ENCODE measurements around the gene NKX6-2. TPM values are rescaled to one million over a fixed set of nuclear protein-coding genes. Genes with fewer than 3 reads are reported as not detected.

The NKX6-2 gene
- total and polyA plus RNA-seq, 2 experiments from 2014 or later: 0.03 to 5.0 TPM

- 76% methylated on average over 18 of the region's 23 CpGs for WGBS (ENCODE audit: low lambda C conversion rate, missing lambda C conversion rate)
- no peaks in the 10 kb centered on the region for H3K9me3 ChIP-seq (ENCODE audit: low read depth)
- H3K36me3 ChIP-seq (replicated peaks; ENCODE audit: insufficient read depth, low read depth): no peaks in the 10 kb centered on the region
- no peak overlapping the region for H3K4me3 ChIP-seq
- no peaks in the 10 kb centered on the region for H4K20me1 ChIP-seq (ENCODE audit: insufficient read depth, poor library complexity, severe bottlenecking)
- H3K79me2 ChIP-seq: no peaks in the 10 kb centered on the region
- H3K4me1 ChIP-seq (ENCODE audit: insufficient read depth): peaks cover 3% of the 10 kb centered on the region
- no peak overlapping the region for H2AFZ ChIP-seq
- DNase-seq (ENCODE audit: low spot score): no peak
- no peaks in the 10 kb centered on the region for H3K9me2 ChIP-seq (replicated peaks; ENCODE audit: insufficient read depth)
- no peaks in the 10 kb centered on the region for H3K27me3 ChIP-seq
- TF ChIP-seq EZH2phosphoT487 (IDR thresholded peaks at IDR 0.05; ENCODE audit: low read depth, severe bottlenecking, unreplicated experiment): no peak
- no peak for TF ChIP-seq CTCF (IDR thresholded peaks at IDR 0.05; ENCODE audit: poor library complexity)
- no peak for TF ChIP-seq EZH2 (IDR thresholded peaks at IDR 0.05; ENCODE audit: borderline replicate concordance)
- no peak overlapping the region for H3K4me2 ChIP-seq
- no peak overlapping the region for H3K27ac ChIP-seq
Measured at GRCh38 chr10:132804785-132805426, 19.0 kb upstream of the NKX6-2 start.

- Histone ChIP-seq H3K9me3 (ENCODE audit: low read depth) (no peaks in the 10 kb centered on the region), H3K27ac (no peak overlapping the region), H3K79me2 (no peaks in the 10 kb centered on the region), H3K9me2 (replicated peaks; ENCODE audit: insufficient read depth) (no peaks in the 10 kb centered on the region), H3K4me1 (ENCODE audit: insufficient read depth) (peaks cover 3% of the 10 kb centered on the region), H2AFZ (no peak overlapping the region), H3K4me3 (no peak overlapping the region), H3K27me3 (no peaks in the 10 kb centered on the region), H4K20me1 (ENCODE audit: insufficient read depth, poor library complexity, severe bottlenecking) (no peaks in the 10 kb centered on the region), H3K36me3 (replicated peaks; ENCODE audit: insufficient read depth, low read depth) (no peaks in the 10 kb centered on the region), H3K4me2 (no peak overlapping the region)
- TF ChIP-seq EZH2phosphoT487 (IDR thresholded peaks at IDR 0.05; ENCODE audit: low read depth, severe bottlenecking, unreplicated experiment): no peak
- no peak for TF ChIP-seq CTCF (IDR thresholded peaks at IDR 0.05; ENCODE audit: poor library complexity)
- no peak for TF ChIP-seq EZH2 (IDR thresholded peaks at IDR 0.05; ENCODE audit: borderline replicate concordance)
- 89% methylated on average over 11 of the region's 11 CpGs for WGBS (ENCODE audit: low lambda C conversion rate, missing lambda C conversion rate)
- no peak for DNase-seq (ENCODE audit: low spot score)
Measured at GRCh38 chr10:132804287-132804686, 18.3 kb upstream of the NKX6-2 start.

- H3K27me3 ChIP-seq: no peaks in the 10 kb centered on the region
- H3K9me2 ChIP-seq (replicated peaks; ENCODE audit: insufficient read depth): no peaks in the 10 kb centered on the region
- no peaks in the 10 kb centered on the region for H4K20me1 ChIP-seq (ENCODE audit: insufficient read depth, poor library complexity, severe bottlenecking)
- H3K27ac ChIP-seq: no peak overlapping the region
- H3K4me1 ChIP-seq (ENCODE audit: insufficient read depth): peaks cover 1% of the 10 kb centered on the region
- H3K4me3 ChIP-seq: no peak overlapping the region
- WGBS (ENCODE audit: low lambda C conversion rate, missing lambda C conversion rate): 93% methylated on average over 20 of the region's 34 CpGs
- H3K36me3 ChIP-seq (replicated peaks; ENCODE audit: insufficient read depth, low read depth): no peaks in the 10 kb centered on the region
- no peak overlapping the region for H2AFZ ChIP-seq
- no peaks in the 10 kb centered on the region for H3K9me3 ChIP-seq (ENCODE audit: low read depth)
- no peak overlapping the region for H3K4me2 ChIP-seq
- DNase-seq (ENCODE audit: low spot score): no peak
- no peaks in the 10 kb centered on the region for H3K79me2 ChIP-seq
- TF ChIP-seq EZH2phosphoT487 (IDR thresholded peaks at IDR 0.05; ENCODE audit: low read depth, severe bottlenecking, unreplicated experiment) (no peak), CTCF (IDR thresholded peaks at IDR 0.05; ENCODE audit: poor library complexity) (no peak), EZH2 (IDR thresholded peaks at IDR 0.05; ENCODE audit: borderline replicate concordance) (no peak)
Measured at GRCh38 chr10:132803416-132804210, 17.7 kb upstream of the NKX6-2 start.
